Fibroblast of villous mesenchyme (primary cell): Measurements from ENCODE around the gene DSG3. TPM values are rescaled to one million over a fixed set of nuclear protein-coding genes. Genes with fewer than 3 reads are reported as not detected.

Experiments
- DNase-seq: peaks from one replicate; pipeline ENCODE4 v3.0.0-alpha.2; 2010; ENCODE audit warnings: low read depth
- H3K4me3 ChIP-seq: 2 replicates; pipeline ENCODE4 v1.5.1; 2011; ENCODE audit warnings: low read depth, mild to moderate bottlenecking, low read length
- CTCF ChIP-seq: IDR thresholded peaks from 2 replicates; pipeline ENCODE4 v1.5.1; 2012; ENCODE audit warnings: low read depth, mild to moderate bottlenecking, low read length; ENCODE audit not compliant: insufficient read depth
- total RNA-seq: library from RNA; depleted of rRNA; stranded (reverse); fragments of >200 nt; gene quantifications from 2 replicates; pipeline ENCODE4 v1.2.3, GENCODE V29; 2012

DSG3 gene
- total RNA-seq, 1 donor: under 0.01 TPM

GRCh38 chr18:31420032-31420431 lies 27.5 kb upstream of the DSG3 start:
- TF ChIP-seq CTCF: no peak
- no peak for DNase-seq
- no peak overlapping the region for H3K4me3 ChIP-seq

- no peak for TF ChIP-seq CTCF
Observed at GRCh38 chr18:31420524-31420923, 27.0 kb upstream of the DSG3 start.

GRCh38 chr18:31424383-31424988 lies 23.1 kb upstream of the DSG3 start:
- peak; percentile 83 for TF ChIP-seq CTCF
- H3K4me3 ChIP-seq: no peak overlapping the region
- peak; percentile 26 for DNase-seq

More at GRCh38 chr18:31420524-31420923, 27.0 kb upstream of the DSG3 start:
- DNase-seq: no peak
- no peak overlapping the region for H3K4me3 ChIP-seq

- no peak for TF ChIP-seq CTCF
- no peak for DNase-seq
- no peak overlapping the region for H3K4me3 ChIP-seq
Observed at GRCh38 chr18:31426021-31426420, 21.5 kb upstream of the DSG3 start.

- no peak for DNase-seq
- no peak for TF ChIP-seq CTCF
- H3K4me3 ChIP-seq: no peak overlapping the region
Observed at GRCh38 chr18:31426871-31427406, 20.6 kb upstream of the DSG3 start.

- no peak for TF ChIP-seq CTCF
- DNase-seq: no peak
- no peak overlapping the region for H3K4me3 ChIP-seq
Observed at GRCh38 chr18:31428211-31428610, 19.3 kb upstream of the DSG3 start.

- DNase-seq: no peak
- TF ChIP-seq CTCF: no peak
- H3K4me3 ChIP-seq: no peak overlapping the region
Observed at GRCh38 chr18:31429623-31430022, 17.9 kb upstream of the DSG3 start.
